Measurements from ENCODE around the gene FBXO3. TPM values are rescaled to one million over a fixed set of nuclear protein-coding genes. Genes with fewer than 3 reads are reported as not detected.
"Not testable (repeated sequence)": the region's sequence is repeated elsewhere in the genome, so short reads cannot be mapped to it uniquely, and the experiment has no call there.

Gene FBXO3
- total RNA-seq (2021) (28.3 and 32.9 TPM in 2 replicates), Bru-seq, nascent RNA (percentile 84 among the genes with signal in this experiment), BruChase-seq, experiment 1, labeled RNA remaining after a 2-hour chase (percentile 86 among the genes with signal in this experiment), BruChase-seq, experiment 2, labeled RNA remaining after a 6-hour chase (percentile 89 among the genes with signal in this experiment)
- long read RNA-seq, full-length matches to known transcripts: 60 of 73 reads
- long read RNA-seq, partial matches to known transcripts: 3 of 73 reads
- long read RNA-seq, other reads (novel, unspliced or antisense): 10 of 73 reads

- intact Hi-C loops (cut with micrococcal nuclease; ENCODE audit: unreplicated experiment): loop anchor here (5.0 kb wide), 1 partner anchor 37 kb away; the partner anchor contains the start of gene CD59
- BruUV-seq (replicated peaks): no TSS peak
- CTCF ChIA-PET: interaction anchor here (0.5 to 1.2 kb wide), 3 partner anchors 32 to 549 kb away, joined by 3 read pairs; no protein-coding TSS in a partner anchor
These were observed at the start of gene FBXO3 for GRCh38 chr11:33773987-33774735. Gene FBXO3 (minus strand): TSS chr11:33774520. CDS start chr11:33774497, 23 bp downstream.

GRCh38 chr11:33822981-33823380 lies 48.7 kb upstream of the FBXO3 start:
- H3K27ac ChIP-seq; H4K20me1 ChIP-seq (ENCODE audit: insufficient read depth); CTCF ChIA-PET; DNase-seq; H3K9me2 ChIP-seq (ENCODE audit: insufficient read depth); H3K4me3 ChIP-seq; H3K4me1 ChIP-seq (replicated peaks; ENCODE audit: insufficient read depth); BruUV-seq (replicated peaks); H3F3A ChIP-seq (ENCODE audit: insufficient read depth, low read depth); H3K79me2 ChIP-seq (ENCODE audit: low read depth); POLR2A ChIA-PET (ENCODE audit: unreplicated experiment); H3K9me3 ChIP-seq (ENCODE audit: insufficient read depth, low read depth); H3K36me3 ChIP-seq (ENCODE audit: low read depth); H2AFZ ChIP-seq; H3K4me2 ChIP-seq: not testable (repeated sequence)
- intact Hi-C loops (cut with micrococcal nuclease; ENCODE audit: unreplicated experiment): loop anchor here (10.0 kb wide), 2 partner anchors 858 to 1018 kb away; no protein-coding TSS in a partner anchor
- peaks cover 18% of the 10 kb centered on the region for H3K27me3 ChIP-seq (ENCODE audit: insufficient read depth, low read depth)

More at GRCh38 chr11:33773987-33774735, at the start of gene FBXO3:
- H2AFZ ChIP-seq: peak within 1 kb of the TSS; percentile 98
- no peak for TF ChIP-seq EZH2 (IDR thresholded peaks at IDR 0.05; ENCODE audit: low read depth)
- no peak for TF ChIP-seq CTCF (conservative IDR thresholded peaks at IDR 0.05)
- no peaks in the 10 kb centered on the region for H3K9me2 ChIP-seq (ENCODE audit: insufficient read depth)
- H3K4me2 ChIP-seq: peak within 1 kb of the TSS; percentile 92
- H3K27me3 ChIP-seq (ENCODE audit: insufficient read depth, low read depth): no peaks in the 10 kb centered on the region
- peak within 1 kb of the TSS; percentile 96 for H3K4me3 ChIP-seq
- H3F3A ChIP-seq (ENCODE audit: insufficient read depth, low read depth): peaks cover 13% of the 10 kb centered on the region
- H3K4me1 ChIP-seq (replicated peaks; ENCODE audit: insufficient read depth): peaks cover 50% of the 10 kb centered on the region
- 0 out of 2 replicates have a peak, but pooled peaks cover 6% of the 10 kb centered on the region for H4K20me1 ChIP-seq (ENCODE audit: insufficient read depth)
- peak; percentile 75 to 92 for DNase-seq
- peak within 1 kb of the TSS; percentile 38 for H3K27ac ChIP-seq
- no peaks in the 10 kb centered on the region for H3K9me3 ChIP-seq (ENCODE audit: insufficient read depth, low read depth)
- POLR2A ChIA-PET (ENCODE audit: unreplicated experiment): interaction anchor here (0.6 kb wide), 1 partner anchor 619 kb away, joined by 3 read pairs; no protein-coding TSS in a partner anchor
- no peaks in the 10 kb centered on the region for H3K36me3 ChIP-seq (ENCODE audit: low read depth)
- peaks cover 39% of the 10 kb centered on the region for H3K79me2 ChIP-seq (ENCODE audit: low read depth)

- Histone ChIP-seq H3K4me1 (replicated peaks; ENCODE audit: insufficient read depth) (no peaks in the 10 kb centered on the region), H4K20me1 (ENCODE audit: insufficient read depth) (no peaks in the 10 kb centered on the region), H3K79me2 (ENCODE audit: low read depth) (no peaks in the 10 kb centered on the region), H3K27me3 (ENCODE audit: insufficient read depth, low read depth) (peaks cover 18% of the 10 kb centered on the region), H3K9me3 (ENCODE audit: insufficient read depth, low read depth) (no peaks in the 10 kb centered on the region), H2AFZ (no peak overlapping the region), H3K27ac (no peak overlapping the region), H3F3A (ENCODE audit: insufficient read depth, low read depth) (no peaks in the 10 kb centered on the region), H3K4me2 (no peak overlapping the region), H3K9me2 (ENCODE audit: insufficient read depth) (no peaks in the 10 kb centered on the region), H3K4me3 (no peak overlapping the region), H3K36me3 (ENCODE audit: low read depth) (no peaks in the 10 kb centered on the region)
- ChIA-PET CTCF (no interaction called here), POLR2A (ENCODE audit: unreplicated experiment) (interaction anchor here (0.6 kb wide), 1 partner anchor 10 kb away, joined by 3 read pairs; no protein-coding TSS in a partner anchor)
- BruUV-seq (replicated peaks): no TSS peak
- DNase-seq: no peak
- intact Hi-C loops (cut with micrococcal nuclease; ENCODE audit: unreplicated experiment): loop anchor here (10.0 kb wide), 2 partner anchors 855 to 1015 kb away; no protein-coding TSS in a partner anchor
- no peak for TF ChIP-seq EZH2 (IDR thresholded peaks at IDR 0.05; ENCODE audit: low read depth)
- TF ChIP-seq CTCF (conservative IDR thresholded peaks at IDR 0.05): no peak
These were observed 45.1 kb upstream of the FBXO3 start for GRCh38 chr11:33819278-33820035.
